Neutrophil (primary cell): ENCODE data around the gene SUSD6.
A peak's percentile ranks its signal among the peaks of the same experiment; 100 is the strongest.

Experiments used
- H3K27ac ChIP-seq: fragments of 200-600 bp; sonication (generic); 2 replicates; pipeline ENCODE4 v1.5.1; 2016; ENCODE audit warnings: mild to moderate bottlenecking, moderate library complexity
- H3K27me3 ChIP-seq: fragments of 200-600 bp; sonication (generic); 2 replicates; pipeline ENCODE4 v1.6.0; 2016; ENCODE audit warnings: mild to moderate bottlenecking
- H3K36me3 ChIP-seq: fragments of 200-600 bp; sonication (generic); 2 replicates; pipeline ENCODE4 v1.5.1; 2017
- H3K4me1 ChIP-seq, 2 experiments: fragments of 200-600 bp in 1 of 2; sonication (generic) in 1 of 2; 1 replicate in 1 of 2; 2 replicates in 1 of 2; pipeline versions ENCODE4 v1.5.1 to v1.6.1; 2013 to 2016; ENCODE audit warnings: low read depth in 1 of 2, low read length in 1 of 2, mild to moderate bottlenecking in 1 of 2, moderate library complexity in 1 of 2; ENCODE audit not compliant: control insufficient read depth in 1 of 2, insufficient read depth in 1 of 2
- H3K4me3 ChIP-seq, 2 experiments: fragments of 200-600 bp in 1 of 2; sonication (generic) in 1 of 2; 1 replicate in 1 of 2; 2 replicates in 1 of 2; pipeline ENCODE4 v1.5.1; 2013 to 2016; ENCODE audit warnings: low read depth in 1 of 2, low read length in 1 of 2, mild to moderate bottlenecking in 1 of 2, moderate library complexity in 1 of 2
- H3K9me3 ChIP-seq: fragments of 200-600 bp; sonication (generic); 2 replicates; pipeline ENCODE4 v1.5.1; 2016
- CTCF ChIP-seq: fragments of 200-600 bp; sonication (generic); IDR thresholded peaks from 2 replicates; pipeline ENCODE4 v1.5.1; 2016; ENCODE audit warnings: antibody characterized with exemption

Gene SUSD6

GRCh38 chr14:69683971-69684370 lies 72.6 kb downstream of the SUSD6 start:
- Histone ChIP-seq H3K27me3 (no peaks in the 10 kb centered on the region), H3K36me3 (peaks cover 3% of the 10 kb centered on the region), H3K27ac (peak overlapping the region; percentile 86), H3K4me1 (peaks cover 50 to 60% of the 10 kb centered on the region in 2 experiments), H3K4me3 (no peak overlapping the region), H3K9me3 (no peaks in the 10 kb centered on the region)
- no peak for TF ChIP-seq CTCF

- Histone ChIP-seq H3K27ac (peak overlapping the region; percentile 86), H3K4me1 (peaks cover 50 to 60% of the 10 kb centered on the region in 2 experiments), H3K9me3 (no peaks in the 10 kb centered on the region), H3K27me3 (no peaks in the 10 kb centered on the region), H3K36me3 (peaks cover 3% of the 10 kb centered on the region), H3K4me3 (no peak overlapping the region)
- TF ChIP-seq CTCF, result no peak
These were observed 73.2 kb downstream of the SUSD6 start for GRCh38 chr14:69684461-69685217.

- Histone ChIP-seq H3K4me1 (peaks cover 49 to 56% of the 10 kb centered on the region in 2 experiments), H3K36me3 (peaks cover 3% of the 10 kb centered on the region), H3K9me3 (no peaks in the 10 kb centered on the region), H3K27me3 (no peaks in the 10 kb centered on the region), H3K4me3 (no peak overlapping the region), H3K27ac (peak overlapping the region; percentile 86)
- no peak for TF ChIP-seq CTCF
These were observed 73.8 kb downstream of the SUSD6 start for GRCh38 chr14:69685218-69685616.

GRCh38 chr14:69685716-69686115 lies 74.3 kb downstream of the SUSD6 start:
- no peaks in the 10 kb centered on the region for H3K9me3 ChIP-seq
- H3K27ac ChIP-seq, result peak overlapping the region; percentile 86
- peaks cover 44 to 51% of the 10 kb centered on the region in 2 experiments for H3K4me1 ChIP-seq
- TF ChIP-seq CTCF, result no peak
- H3K4me3 ChIP-seq, result no peak overlapping the region
- H3K36me3 ChIP-seq, result peaks cover 5% of the 10 kb centered on the region
- H3K27me3 ChIP-seq, result no peaks in the 10 kb centered on the region

- peak overlapping the region; percentile 16 for H3K27ac ChIP-seq
- TF ChIP-seq CTCF, result no peak
These were observed 76.4 kb downstream of the SUSD6 start for GRCh38 chr14:69687606-69688298.

More at GRCh38 chr14:69687606-69688298, 76.4 kb downstream of the SUSD6 start:
- Histone ChIP-seq H3K9me3 (no peaks in the 10 kb centered on the region), H3K4me1 (peaks cover 31 to 39% of the 10 kb centered on the region in 2 experiments), H3K27me3 (no peaks in the 10 kb centered on the region), H3K36me3 (peaks cover 14% of the 10 kb centered on the region), H3K4me3 (no peak overlapping the region)
